Hepatocyte (in vitro differentiated cells): ENCODE results near the gene FAR2.

ENCODE experiments used
- CTCF ChIP-seq: fragments of 200-600 bp; sonication (generic); IDR thresholded peaks from 2 replicates; pipeline ENCODE4 v1.5.1; 2016; ENCODE audit warnings: antibody characterized with exemption, mild to moderate bottlenecking; ENCODE audit not compliant: poor library complexity
- EZH2 ChIP-seq: fragments of 200-600 bp; sonication (generic); IDR thresholded peaks from 2 replicates; pipeline ENCODE4 v1.6.1; 2016; ENCODE audit warnings: antibody characterized with exemption, mild to moderate bottlenecking, borderline replicate concordance
- EZH2phosphoT487 ChIP-seq: fragments of 200-600 bp; sonication (generic); IDR thresholded peaks from one replicate; pipeline ENCODE4 v1.6.1; 2018; ENCODE audit warnings: antibody characterized with exemption, mild to moderate bottlenecking, low read depth, moderate library complexity; ENCODE audit not compliant: unreplicated experiment, severe bottlenecking

- TF ChIP-seq CTCF (no peak), EZH2 (no peak), EZH2phosphoT487 (no peak)
These were observed 44.6 kb upstream of the FAR2 start for GRCh38 chr12:29104516-29104915.
